HG03460 (cell line): ENCODE results near the gene C7orf57.
"Not testable (repeated sequence)": the region's sequence is repeated elsewhere in the genome, so short reads cannot be mapped to it uniquely, and the experiment has no call there.

ENCODE experiments used
- ATAC-seq: cut with Tn5 transposase; IDR thresholded peaks from one replicate; pipeline ENCODE4 v1.9.1; 2021; ENCODE audit not compliant: unreplicated experiment

C7orf57 gene

GRCh38 chr7:48035301-48035966 is at the start of gene C7orf57:
Gene C7orf57 (plus strand): TSS chr7:48035543. CDS start chr7:48036309, 766 bp downstream.
- ATAC-seq, result peak; percentile 99

- no peak for ATAC-seq
Observed at GRCh38 chr7:47988496-47989386, 46.6 kb upstream of the C7orf57 start.

- ATAC-seq, result not testable (repeated sequence)
Observed at GRCh38 chr7:47989607-47990400, 45.5 kb upstream of the C7orf57 start.

- ATAC-seq, result no peak
Observed at GRCh38 chr7:47990592-47990991, 44.8 kb upstream of the C7orf57 start.

GRCh38 chr7:47991270-47991669 is 44.1 kb upstream of the C7orf57 start:
- no peak for ATAC-seq

- peak; percentile 100 for ATAC-seq
Observed at GRCh38 chr7:47991741-47992311, 43.5 kb upstream of the C7orf57 start.

GRCh38 chr7:47992446-47992845 is 42.9 kb upstream of the C7orf57 start:
- no peak for ATAC-seq

- no peak for ATAC-seq
Observed at GRCh38 chr7:47999413-47999812, 35.9 kb upstream of the C7orf57 start.

GRCh38 chr7:48000164-48000563 is 35.2 kb upstream of the C7orf57 start:
- ATAC-seq, result not testable (repeated sequence)

GRCh38 chr7:48004032-48004431 is 31.3 kb upstream of the C7orf57 start:
- no peak for ATAC-seq

GRCh38 chr7:48004638-48005037 is 30.7 kb upstream of the C7orf57 start:
- ATAC-seq, result no peak

GRCh38 chr7:48006866-48007265 is 28.5 kb upstream of the C7orf57 start:
- no peak for ATAC-seq

- no peak for ATAC-seq
Observed at GRCh38 chr7:48009257-48009656, 26.1 kb upstream of the C7orf57 start.

- ATAC-seq, result no peak
Observed at GRCh38 chr7:48009954-48010353, 25.4 kb upstream of the C7orf57 start.

- no peak for ATAC-seq
Observed at GRCh38 chr7:48011323-48011722, 24.0 kb upstream of the C7orf57 start.

GRCh38 chr7:48011951-48012350 is 23.4 kb upstream of the C7orf57 start:
- no peak for ATAC-seq

GRCh38 chr7:48016641-48017040 is 18.7 kb upstream of the C7orf57 start:
- ATAC-seq, result no peak

GRCh38 chr7:48017674-48018073 is 17.7 kb upstream of the C7orf57 start:
- ATAC-seq, result no peak

GRCh38 chr7:48025624-48026023 is 9.7 kb upstream of the C7orf57 start:
- no peak for ATAC-seq

GRCh38 chr7:48028938-48029337 is 6.4 kb upstream of the C7orf57 start, which contains the start of gene SUN3:
Gene SUN3 (minus strand): TSS chr7:48029107. CDS start chr7:48028938, 169 bp downstream.
- no peak for ATAC-seq

GRCh38 chr7:48031111-48031510 is 4.2 kb upstream of the C7orf57 start:
- ATAC-seq, result no peak
